ENCODE results near the gene SLC15A1.

Gene SLC15A1, protein sequence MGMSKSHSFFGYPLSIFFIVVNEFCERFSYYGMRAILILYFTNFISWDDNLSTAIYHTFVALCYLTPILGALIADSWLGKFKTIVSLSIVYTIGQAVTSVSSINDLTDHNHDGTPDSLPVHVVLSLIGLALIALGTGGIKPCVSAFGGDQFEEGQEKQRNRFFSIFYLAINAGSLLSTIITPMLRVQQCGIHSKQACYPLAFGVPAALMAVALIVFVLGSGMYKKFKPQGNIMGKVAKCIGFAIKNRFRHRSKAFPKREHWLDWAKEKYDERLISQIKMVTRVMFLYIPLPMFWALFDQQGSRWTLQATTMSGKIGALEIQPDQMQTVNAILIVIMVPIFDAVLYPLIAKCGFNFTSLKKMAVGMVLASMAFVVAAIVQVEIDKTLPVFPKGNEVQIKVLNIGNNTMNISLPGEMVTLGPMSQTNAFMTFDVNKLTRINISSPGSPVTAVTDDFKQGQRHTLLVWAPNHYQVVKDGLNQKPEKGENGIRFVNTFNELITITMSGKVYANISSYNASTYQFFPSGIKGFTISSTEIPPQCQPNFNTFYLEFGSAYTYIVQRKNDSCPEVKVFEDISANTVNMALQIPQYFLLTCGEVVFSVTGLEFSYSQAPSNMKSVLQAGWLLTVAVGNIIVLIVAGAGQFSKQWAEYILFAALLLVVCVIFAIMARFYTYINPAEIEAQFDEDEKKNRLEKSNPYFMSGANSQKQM

GRCh38 chr13:98752467-98753290 is at the start of gene SLC15A1:
Gene SLC15A1, minus strand, starts transcription at chr13:98752672. Its CDS starts 74 bp downstream, at chr13:98752598.
- no peak for DNase-seq

- no peak for DNase-seq
Observed at GRCh38 chr13:98801626-98802418, 49.4 kb upstream of the SLC15A1 start.

- no peak for DNase-seq
Observed at GRCh38 chr13:98800078-98800477, 47.6 kb upstream of the SLC15A1 start.

- no peak for DNase-seq
Observed at GRCh38 chr13:98798849-98799645, 46.6 kb upstream of the SLC15A1 start.

GRCh38 chr13:98797456-98797855 is 45.0 kb upstream of the SLC15A1 start:
- no peak for DNase-seq

GRCh38 chr13:98796798-98797197 is 44.3 kb upstream of the SLC15A1 start:
- no peak for DNase-seq

DNA sequence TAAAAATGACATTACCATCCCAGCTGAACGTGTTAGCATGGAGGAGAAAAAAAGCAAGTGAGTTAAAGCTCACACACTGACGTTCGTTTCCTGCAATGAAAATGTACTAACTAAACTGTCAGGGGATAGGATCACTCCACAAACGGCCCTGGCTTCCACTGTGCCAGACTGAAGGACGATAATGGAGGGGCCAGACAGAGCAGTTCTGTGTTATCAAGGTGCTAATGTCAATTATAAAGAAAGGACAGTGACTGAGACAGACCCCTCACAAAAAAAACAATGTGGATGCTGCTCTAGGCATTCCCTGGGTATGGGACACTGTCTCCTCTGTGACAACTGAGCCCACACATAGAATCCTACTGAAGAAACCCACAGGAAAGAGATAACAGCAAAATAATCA is 43.7 kb upstream of the SLC15A1 start:
- DNase-seq, result no peak

DNA sequence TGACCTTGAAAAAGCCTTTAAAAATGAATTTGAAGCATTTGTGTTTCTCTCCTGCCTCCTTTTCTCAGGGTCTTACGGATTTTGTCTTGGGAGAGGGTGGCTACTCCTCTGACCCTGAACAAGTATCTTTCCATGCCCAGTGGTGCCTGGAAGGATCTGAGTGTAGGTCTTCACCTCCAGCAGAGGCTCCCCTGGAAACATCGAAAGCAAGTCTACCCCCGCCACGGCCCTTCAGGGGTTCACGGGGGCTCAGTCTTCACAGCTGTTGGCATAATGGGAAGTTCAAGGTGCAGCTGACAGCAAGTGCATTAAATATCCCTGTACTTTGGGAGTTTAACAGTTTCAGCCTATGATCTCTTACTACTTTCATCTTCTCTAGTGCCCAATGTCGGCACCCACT is 42.7 kb upstream of the SLC15A1 start:
- DNase-seq, result no peak

- DNase-seq, result no peak
Observed at GRCh38 chr13:98794498-98794897, 42.0 kb upstream of the SLC15A1 start.

DNA sequence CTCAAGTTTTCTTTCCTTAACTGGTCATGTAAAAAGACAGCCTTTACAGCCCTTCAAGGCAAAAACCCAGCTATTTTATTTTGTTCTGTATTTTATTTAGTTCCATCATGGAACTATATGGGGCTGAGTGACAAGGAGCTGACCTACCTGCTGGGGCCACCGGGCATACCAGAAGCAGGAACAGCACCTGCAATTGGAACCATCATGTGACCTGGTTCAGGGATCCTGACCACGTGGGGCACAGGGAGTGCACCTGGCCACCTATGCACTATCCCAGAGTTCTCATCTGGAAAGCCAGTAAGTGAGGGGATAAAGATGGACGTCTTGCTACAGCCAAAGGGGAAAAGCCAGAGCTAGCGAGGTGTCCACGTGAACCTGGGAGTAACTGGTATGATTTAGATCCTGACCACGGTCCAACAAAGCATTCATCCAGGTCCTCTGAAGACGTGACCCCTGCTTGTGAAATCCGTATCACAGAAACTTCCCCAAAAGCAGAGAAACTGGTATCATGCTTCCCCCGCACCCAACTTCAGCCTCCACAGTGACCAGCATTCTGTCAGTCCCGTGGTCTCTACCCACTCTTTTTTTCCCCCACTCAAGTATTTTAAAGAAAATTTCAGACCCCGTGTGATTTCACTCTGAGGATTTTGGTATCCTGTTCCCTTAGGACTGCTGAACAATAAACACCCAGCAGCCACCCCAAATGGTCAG is 40.5 kb upstream of the SLC15A1 start:
- peak; percentile 15 to 42 (median 37) for DNase-seq

GRCh38 chr13:98792321-98792720 is 39.8 kb upstream of the SLC15A1 start:
- no peak for DNase-seq

DNA sequence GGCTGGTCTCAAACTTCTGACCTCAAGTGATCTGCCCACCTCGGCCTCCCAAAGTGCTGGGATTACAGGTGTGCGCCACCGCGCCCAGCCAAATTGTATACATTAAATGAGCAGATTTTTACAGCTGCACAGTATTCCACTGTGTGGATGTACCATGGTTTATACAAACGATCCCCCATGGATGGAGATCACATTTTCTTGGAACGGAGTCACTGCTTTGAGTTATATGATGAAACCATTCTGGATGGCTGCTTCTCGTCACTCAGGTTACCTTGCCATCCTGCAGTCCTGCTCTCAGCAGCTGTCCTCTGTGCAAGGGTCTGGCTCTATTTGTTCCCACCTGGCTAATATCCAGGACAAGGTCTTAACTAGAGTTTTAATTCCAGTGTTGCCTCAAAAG is 39.1 kb upstream of the SLC15A1 start:
- DNase-seq, result no peak

GRCh38 chr13:98787996-98788395 is 35.5 kb upstream of the SLC15A1 start:
- no peak for DNase-seq

GRCh38 chr13:98787173-98787572 is 34.7 kb upstream of the SLC15A1 start:
- DNase-seq, result no peak

- no peak for DNase-seq
Observed at GRCh38 chr13:98786023-98786422, 33.6 kb upstream of the SLC15A1 start.

GRCh38 chr13:98785405-98785804 is 32.9 kb upstream of the SLC15A1 start:
- no peak for DNase-seq

DNA sequence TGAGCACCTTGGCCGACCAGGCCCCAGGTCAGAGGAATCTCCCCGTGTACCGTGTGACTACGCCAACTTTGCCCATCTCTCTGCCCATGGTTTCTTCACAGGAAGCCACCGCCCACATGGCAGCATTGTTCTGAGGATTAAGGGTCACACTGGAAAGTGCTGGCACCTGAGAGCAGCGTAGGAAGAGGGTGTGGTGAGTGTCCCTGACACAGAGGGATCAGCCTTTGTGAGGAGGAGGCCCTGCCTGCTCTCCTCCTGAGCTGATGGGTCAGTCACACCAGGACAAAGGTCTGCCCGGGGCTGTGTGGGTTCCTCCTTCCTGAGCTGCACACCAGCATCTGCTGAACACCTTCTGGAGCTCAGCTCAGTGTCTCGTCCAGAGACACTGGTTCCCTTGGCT is 32.2 kb upstream of the SLC15A1 start:
- DNase-seq, result no peak

GRCh38 chr13:98783856-98784478 is 31.5 kb upstream of the SLC15A1 start:
- DNase-seq, result no peak

GRCh38 chr13:98782654-98783053 is 30.2 kb upstream of the SLC15A1 start:
- DNase-seq, result peak in 1 of 3 donors; percentile 14

- no peak for DNase-seq
Observed at GRCh38 chr13:98781905-98782304, 29.4 kb upstream of the SLC15A1 start.

- DNase-seq, result no peak
Observed at GRCh38 chr13:98781470-98781869, 29.0 kb upstream of the SLC15A1 start.

All from suppressor macrophage treated with lipopolysaccharide for 1 hour (primary cell).